ENCODE measurements around the gene LAMTOR3.

DNA sequence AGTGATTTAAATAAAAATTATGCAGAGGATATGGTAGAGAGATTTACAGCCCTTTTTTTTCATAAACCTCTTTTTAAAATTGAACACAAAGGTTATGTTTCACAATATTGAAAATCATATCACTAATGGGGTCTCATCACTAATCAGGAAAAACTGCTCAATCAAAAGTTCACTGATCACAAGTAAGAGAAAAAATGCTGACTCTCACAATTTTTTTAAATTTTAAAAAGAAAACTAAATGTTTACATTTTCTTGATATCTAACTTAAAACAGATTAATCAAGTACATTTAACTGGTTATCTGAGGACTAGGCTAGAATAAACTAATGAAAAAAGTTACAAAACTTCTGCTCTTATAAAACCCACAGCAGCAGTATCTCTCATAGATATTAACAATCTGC, 8.5 kb downstream of the LAMTOR3 start:
- TF ChIP-seq CTCF (IDR thresholded peaks at IDR 0.05) (no peak), SP1 (CRISPR knock-in tag; conservative IDR thresholded peaks at IDR 0.05) (no peak), ATF2 (CRISPR knock-in tag; IDR thresholded peaks at IDR 0.05; ENCODE audit: borderline replicate concordance, low read depth) (no peak), PRRX2 (CRISPR knock-in tag; IDR thresholded peaks at IDR 0.05) (no peak), E2F4 (CRISPR knock-in tag; IDR thresholded peaks at IDR 0.05; ENCODE audit: borderline replicate concordance, low read depth) (no peak), TCF7 (CRISPR knock-in tag; IDR thresholded peaks at IDR 0.05; ENCODE audit: low read depth) (no peak), JAZF1 (CRISPR knock-in tag; IDR thresholded peaks at IDR 0.05) (no peak)
- TF ChIP-seq, protein P1, sequence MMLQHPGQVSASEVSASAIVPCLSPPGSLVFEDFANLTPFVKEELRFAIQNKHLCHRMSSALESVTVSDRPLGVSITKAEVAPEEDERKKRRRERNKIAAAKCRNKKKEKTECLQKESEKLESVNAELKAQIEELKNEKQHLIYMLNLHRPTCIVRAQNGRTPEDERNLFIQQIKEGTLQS (CRISPR knock-in tag; conservative IDR thresholded peaks at IDR 0.05): no peak
